Amygdala (tissue), 56 donors: ENCODE results near the gene TMEM143.
A peak's percentile ranks its signal among the peaks of the same experiment; 100 is the strongest.

Experiments used
- DNase-seq, 56 donors: peaks; one replicate each; lab custom pipeline; 2025; lab: John Stamatoyannopoulos, UW

Gene TMEM143

DNA sequence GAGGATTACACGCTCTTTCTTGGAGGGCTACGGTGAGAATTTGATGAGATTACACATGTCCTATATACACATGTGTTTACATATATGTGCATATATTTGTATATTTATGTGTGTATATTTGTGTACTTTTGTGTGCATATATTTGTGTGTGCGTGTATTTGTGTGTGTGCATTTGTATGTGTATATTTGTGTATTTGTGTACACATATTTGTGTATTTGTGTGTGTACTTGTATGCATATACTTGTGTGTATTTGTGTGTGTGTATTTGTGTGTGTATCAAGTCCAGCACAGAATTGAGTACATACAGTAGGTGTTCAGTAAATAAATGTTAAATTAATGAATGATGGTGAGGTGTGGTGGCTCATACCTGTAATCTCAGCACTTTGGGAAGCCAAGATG lies 1.8 kb downstream of the TMEM143 start:
- DNase-seq, result no peak

GRCh38 chr19:48359123-48359522 lies 4.6 kb downstream of the TMEM143 start:
- DNase-seq, result no peak

- DNase-seq, result no peak
These were observed 8.3 kb downstream of the TMEM143 start for GRCh38 chr19:48355365-48355954.

- peak in 1 of 56 donors; percentile 15 for DNase-seq
These were observed 9.3 kb downstream of the TMEM143 start for GRCh38 chr19:48354332-48354992.

DNA sequence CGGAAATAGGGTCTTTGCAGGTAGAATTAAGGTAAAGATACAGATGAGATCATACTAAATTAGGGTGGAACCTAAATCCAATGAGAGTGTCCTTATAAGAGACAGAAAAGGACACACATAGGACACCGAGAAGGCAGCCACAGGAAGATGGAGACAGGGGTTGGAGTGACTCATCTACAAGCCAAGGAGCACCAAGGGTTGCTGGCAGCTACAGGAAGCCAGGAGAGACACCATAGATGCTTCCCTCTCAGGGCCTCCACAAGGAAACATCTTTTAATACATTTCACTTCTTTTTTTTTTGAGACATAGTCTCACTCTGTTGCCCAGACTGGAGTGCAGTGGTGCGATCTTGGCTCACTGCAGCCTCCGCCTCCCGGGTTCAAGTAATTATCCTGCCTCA lies 10.1 kb downstream of the TMEM143 start:
- DNase-seq, result no peak

DNA sequence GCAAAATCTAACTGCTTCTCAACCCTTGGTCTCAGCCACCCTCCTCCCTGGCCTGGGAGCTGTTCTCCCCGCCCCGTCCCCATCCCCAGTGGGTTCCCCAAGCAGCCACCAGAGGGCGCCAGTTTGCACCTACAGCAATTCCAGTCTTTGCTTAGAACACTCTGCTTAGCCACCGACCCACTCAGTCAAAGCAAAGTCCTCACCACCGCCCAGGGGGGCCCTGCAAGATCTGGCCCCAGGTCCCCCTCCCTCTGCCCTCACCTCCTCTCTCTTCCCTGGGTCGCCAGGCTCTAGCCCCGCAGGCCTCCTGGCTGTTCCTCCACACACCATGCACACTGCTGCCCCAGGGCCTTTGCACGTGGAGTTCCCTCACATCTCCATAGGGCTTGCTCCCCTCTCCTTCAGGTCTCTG lies 12.4 kb downstream of the TMEM143 start:
- DNase-seq, result peak in 28 of 56 donors; percentile 1 to 62 (median 13)

DNA sequence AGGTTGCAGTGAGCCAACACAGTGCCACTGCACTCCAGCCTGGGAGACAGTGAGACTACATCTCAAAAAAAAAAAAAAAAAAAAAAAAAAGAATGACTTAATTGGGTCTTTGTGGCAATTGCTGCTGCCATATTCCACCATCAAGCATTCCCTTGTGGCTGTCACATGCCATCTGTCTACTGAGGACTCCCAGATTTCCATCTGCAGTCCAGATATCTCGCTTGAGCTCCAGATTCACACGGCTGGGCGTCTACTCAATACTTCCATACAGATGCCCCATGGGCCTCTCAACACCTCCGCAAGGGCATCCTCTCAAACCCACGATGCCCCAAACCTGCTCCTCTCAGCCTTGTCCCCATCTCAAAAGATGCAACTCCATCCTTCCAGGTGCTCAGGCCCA lies 12.9 kb downstream of the TMEM143 start:
- DNase-seq, result no peak

- DNase-seq, result no peak
These were observed 15.0 kb downstream of the TMEM143 start for GRCh38 chr19:48348737-48349136.

- DNase-seq, result peak in 2 of 56 donors; percentile 6 to 34
These were observed 15.7 kb downstream of the TMEM143 start for GRCh38 chr19:48348045-48348444.

- no peak for DNase-seq
These were observed 17.5 kb downstream of the TMEM143 start for GRCh38 chr19:48346191-48346590.

DNA sequence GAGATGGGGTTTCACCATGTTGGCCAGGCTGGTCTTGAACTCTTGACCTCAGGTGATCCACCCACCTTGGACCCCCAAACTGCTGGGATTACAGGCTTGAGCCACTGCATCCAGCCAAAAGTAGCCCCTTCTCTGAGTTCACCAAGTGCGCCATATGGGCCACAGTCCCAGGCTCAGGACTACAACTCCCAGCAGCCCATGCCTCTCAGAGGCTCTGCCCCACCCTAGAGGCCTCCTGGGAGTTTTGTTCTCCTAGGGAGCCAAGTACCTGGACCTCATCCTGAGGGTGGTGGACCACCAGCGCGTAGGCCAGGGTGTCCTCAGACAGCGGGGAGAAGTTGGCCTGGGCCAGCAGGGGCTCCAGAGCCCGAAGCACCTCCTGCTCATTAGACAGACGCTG lies 18.8 kb downstream of the TMEM143 start:
- DNase-seq, result no peak

GRCh38 chr19:48342841-48343540 lies 20.7 kb downstream of the TMEM143 start:
- DNase-seq, result no peak

GRCh38 chr19:48342414-48342738 lies 21.4 kb downstream of the TMEM143 start:
- DNase-seq, result no peak

GRCh38 chr19:48341515-48342413 lies 22.0 kb downstream of the TMEM143 start:
- DNase-seq, result no peak

- DNase-seq, result peak in 22 of 56 donors; percentile 4 to 53 (median 30)
These were observed 22.7 kb downstream of the TMEM143 start for GRCh38 chr19:48340995-48341394.

GRCh38 chr19:48338802-48339503 lies 24.8 kb downstream of the TMEM143 start:
- no peak for DNase-seq

GRCh38 chr19:48338253-48338755 lies 25.4 kb downstream of the TMEM143 start:
- no peak for DNase-seq

DNA sequence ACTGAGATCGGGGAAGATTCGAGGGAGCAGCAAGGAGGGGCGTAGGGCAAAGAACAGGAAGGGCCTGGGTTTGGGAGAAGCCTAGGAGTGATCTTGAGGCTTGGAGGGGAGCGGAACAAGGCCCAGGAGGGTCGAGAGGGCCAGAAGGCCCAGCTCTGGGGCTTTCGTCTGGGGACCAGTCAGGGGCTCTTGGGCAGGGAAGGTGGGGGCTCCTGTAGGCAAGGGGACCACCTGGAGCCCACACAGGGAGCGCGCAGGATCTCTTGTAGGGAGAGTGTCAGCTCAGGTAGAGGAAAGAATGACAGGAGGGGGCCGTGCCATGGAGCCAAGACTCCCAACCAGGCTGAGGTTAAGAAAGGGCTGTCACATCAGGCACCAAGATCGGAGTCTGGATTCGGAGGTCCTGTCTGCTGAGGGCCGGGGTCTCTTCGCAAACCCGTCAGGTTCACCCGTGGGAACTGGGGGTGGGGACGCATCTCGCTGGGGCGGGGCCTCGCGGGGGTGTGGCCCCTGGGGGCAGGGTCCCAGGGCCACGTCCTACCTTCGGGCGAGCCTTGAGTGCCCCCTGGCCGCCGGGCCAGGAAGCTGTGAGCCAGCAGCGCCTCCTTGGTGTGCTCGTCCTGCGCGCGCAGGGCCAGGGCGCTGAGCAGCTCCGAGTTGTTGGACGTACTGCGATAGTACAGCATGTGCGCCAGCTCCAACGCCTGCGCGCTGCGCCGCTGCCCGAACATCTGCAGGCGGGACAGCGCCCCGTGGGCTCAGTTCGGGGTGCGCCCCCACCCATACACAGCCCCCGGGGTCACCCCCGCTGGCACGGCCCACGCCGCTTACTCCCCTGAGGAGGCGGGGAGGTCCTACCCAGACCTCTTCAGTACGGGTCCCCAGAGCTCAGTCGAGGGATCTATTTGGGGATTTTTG lies 30.0 kb downstream of the TMEM143 start:
- DNase-seq, result peak in 52 of 56 donors; percentile 14 to 86 (median 58)
